NT2/D1 (cell line): ENCODE data around the gene OVAAL.

Source experiments
- DNase-seq: peaks from one replicate; pipeline ENCODE4 v3.0.0-alpha.2; 2011; ENCODE audit warnings: low read depth, low spot score
- H3K27me3 ChIP-seq: 2 replicates; pipeline ENCODE4 v1.6.0; 2011; ENCODE audit warnings: mild to moderate bottlenecking; ENCODE audit not compliant: insufficient read length, insufficient read depth
- H3K36me3 ChIP-seq: 2 replicates; pipeline ENCODE4 v1.6.1; 2011; ENCODE audit warnings: mild to moderate bottlenecking, low read length, mixed read lengths; ENCODE audit not compliant: insufficient read depth, insufficient read length
- H3K4me1 ChIP-seq: 2 replicates; pipeline ENCODE4 v1.5.1; 2011; ENCODE audit not compliant: insufficient read depth, insufficient read length
- H3K4me3 ChIP-seq: 2 replicates; pipeline ENCODE4 v1.5.1; 2011; ENCODE audit warnings: low read depth; ENCODE audit not compliant: insufficient read length
- H3K9ac ChIP-seq: 2 replicates; pipeline ENCODE4 v1.6.0; 2011; ENCODE audit warnings: low read depth; ENCODE audit not compliant: insufficient read length
- H3K9me3 ChIP-seq: 2 replicates; pipeline ENCODE4 v1.5.1; 2011; ENCODE audit warnings: mild to moderate bottlenecking, low read length; ENCODE audit not compliant: insufficient read depth
- SUZ12 ChIP-seq: IDR thresholded peaks from 2 replicates; pipeline ENCODE4 v1.6.1; 2011; ENCODE audit not compliant: insufficient read length, insufficient read depth; ENCODE audit errors: extremely low read depth
- YY1 ChIP-seq: IDR thresholded peaks from 2 replicates; pipeline ENCODE4 v1.6.1; 2011; ENCODE audit not compliant: insufficient read length, insufficient read depth
- ZNF274 ChIP-seq: IDR thresholded peaks from 2 replicates; pipeline ENCODE4 v1.6.1; 2011; ENCODE audit warnings: mild to moderate bottlenecking, low read depth, low read length

The OVAAL gene

DNA sequence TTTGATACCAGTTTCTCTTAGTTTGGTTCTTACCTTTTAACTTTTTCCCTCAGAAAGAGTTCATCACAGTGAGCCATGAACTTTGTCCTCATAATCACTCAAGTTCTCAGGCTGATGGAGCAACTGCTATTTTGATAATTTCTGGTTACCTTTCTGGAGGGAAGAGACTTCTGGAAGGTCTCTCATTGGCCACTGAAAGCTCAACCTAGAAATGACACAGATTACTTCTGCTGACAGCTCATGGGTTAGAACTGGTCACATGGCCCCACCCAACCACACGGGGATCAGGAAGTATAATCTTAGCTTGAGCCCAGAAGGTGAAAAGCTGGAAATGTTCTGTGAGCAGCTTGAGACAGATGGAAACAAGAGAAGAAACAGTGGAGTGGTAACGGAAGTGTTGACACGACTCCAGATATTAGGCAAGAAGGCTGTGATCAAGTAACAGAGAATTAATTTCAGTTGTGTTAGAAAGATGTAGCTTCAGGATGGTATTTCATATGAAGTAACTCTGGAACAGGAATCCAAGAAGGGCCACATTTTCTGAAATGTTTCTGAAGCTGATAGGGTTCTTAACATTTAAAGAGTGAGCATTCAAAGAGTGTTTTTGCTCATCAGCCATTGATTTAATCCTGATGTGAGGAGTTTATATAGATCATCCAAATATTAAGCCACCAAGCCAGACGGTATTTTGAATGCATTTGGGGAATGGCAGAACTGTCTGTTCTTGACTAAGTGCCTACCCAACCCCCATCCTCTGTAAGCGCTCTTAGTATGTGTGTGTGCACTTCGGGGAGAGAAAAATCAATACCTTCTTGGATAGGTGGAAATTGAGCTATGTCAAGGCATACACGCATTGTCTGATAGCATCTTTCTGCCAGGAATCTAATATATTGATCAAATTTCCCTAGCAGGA lies 51.1 kb downstream of the OVAAL start:
- TF ChIP-seq ZNF274 (no peak), YY1 (no peak), SUZ12 (no peak)
- DNase-seq = no peak
- Histone ChIP-seq H3K9ac (no peak overlapping the region), H3K27me3 (no peaks in the 10 kb centered on the region), H3K9me3 (no peaks in the 10 kb centered on the region), H3K36me3 (no peaks in the 10 kb centered on the region), H3K4me3 (no peak overlapping the region), H3K4me1 (no peaks in the 10 kb centered on the region)

DNA sequence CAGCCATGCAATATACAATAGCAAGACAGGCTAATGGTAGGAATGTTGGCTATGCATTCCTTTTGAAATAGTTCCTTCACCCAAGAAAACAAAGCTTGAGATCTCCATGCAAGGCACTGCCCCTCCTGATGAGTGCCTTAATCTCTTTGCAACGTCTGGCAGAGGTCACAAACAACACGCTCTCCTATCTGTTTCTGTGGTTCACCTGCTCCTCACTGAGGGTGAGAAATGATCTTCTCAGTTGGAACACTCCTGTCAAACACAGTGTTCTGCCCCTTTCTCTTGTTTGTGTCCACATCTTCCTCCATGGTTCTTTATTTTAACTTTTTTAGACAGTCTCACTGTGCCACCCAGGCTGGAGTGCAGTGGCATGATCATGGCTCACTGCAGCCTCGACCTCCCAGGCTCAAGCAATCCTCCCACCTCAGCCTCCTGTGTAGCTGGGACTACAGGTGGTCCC lies 51.8 kb downstream of the OVAAL start:
- no peak overlapping the region for H3K9ac ChIP-seq
- H3K4me3 ChIP-seq = no peak overlapping the region
- no peaks in the 10 kb centered on the region for H3K27me3 ChIP-seq
- no peak for DNase-seq
- H3K36me3 ChIP-seq = no peaks in the 10 kb centered on the region
- TF ChIP-seq SUZ12 (no peak), ZNF274 (no peak)
- H3K9me3 ChIP-seq = no peaks in the 10 kb centered on the region
- H3K4me1 ChIP-seq = no peaks in the 10 kb centered on the region

DNA sequence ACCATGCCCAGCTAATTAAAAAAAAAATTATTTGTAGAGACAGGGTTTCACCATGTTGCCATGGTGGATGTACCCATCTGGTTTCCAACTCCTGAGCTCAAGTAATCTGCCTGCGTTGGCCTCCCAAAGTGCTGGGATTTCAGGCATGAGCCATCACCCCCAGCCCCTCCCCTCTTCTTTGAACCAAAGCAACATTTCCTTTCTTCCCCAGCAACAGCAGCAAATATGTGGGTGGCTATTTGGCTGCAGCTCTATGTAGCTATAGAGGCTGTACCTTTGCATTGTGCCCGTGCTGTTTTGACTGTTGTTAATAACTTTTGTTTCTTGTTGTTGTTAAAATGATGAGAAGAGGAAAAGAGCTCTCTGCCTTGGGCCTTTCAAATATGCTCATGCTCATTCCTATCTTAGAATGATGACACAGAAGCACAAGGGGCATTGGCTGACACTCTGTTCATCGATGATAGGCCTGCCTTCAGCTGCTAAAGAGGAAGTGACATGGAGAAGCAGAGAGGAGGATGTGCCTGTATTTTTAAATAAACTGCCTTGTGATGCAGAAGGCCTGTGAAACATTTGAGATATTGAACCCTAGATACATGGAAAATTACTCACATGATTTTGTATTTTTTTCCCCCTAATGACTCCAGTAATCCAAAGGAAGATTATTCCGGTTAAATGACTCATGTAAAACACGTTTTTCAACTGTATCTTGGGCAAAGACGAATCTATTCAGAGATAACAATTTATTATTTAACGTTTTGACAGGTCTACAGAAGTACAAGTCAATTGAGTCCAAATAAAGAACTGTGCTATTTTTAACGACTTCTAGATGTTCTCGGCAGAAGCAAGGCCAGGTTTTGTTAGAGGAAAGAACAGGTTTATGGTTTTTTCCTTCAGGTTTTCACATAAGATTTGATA lies 52.5 kb downstream of the OVAAL start:
- no peak overlapping the region for H3K9ac ChIP-seq
- H3K9me3 ChIP-seq = no peaks in the 10 kb centered on the region
- no peaks in the 10 kb centered on the region for H3K4me1 ChIP-seq
- no peak for TF ChIP-seq SUZ12
- no peak for TF ChIP-seq ZNF274
- TF ChIP-seq YY1 = no peak
- H3K4me3 ChIP-seq = no peak overlapping the region
- no peak for DNase-seq
- H3K36me3 ChIP-seq = no peaks in the 10 kb centered on the region
- H3K27me3 ChIP-seq = no peaks in the 10 kb centered on the region

DNA sequence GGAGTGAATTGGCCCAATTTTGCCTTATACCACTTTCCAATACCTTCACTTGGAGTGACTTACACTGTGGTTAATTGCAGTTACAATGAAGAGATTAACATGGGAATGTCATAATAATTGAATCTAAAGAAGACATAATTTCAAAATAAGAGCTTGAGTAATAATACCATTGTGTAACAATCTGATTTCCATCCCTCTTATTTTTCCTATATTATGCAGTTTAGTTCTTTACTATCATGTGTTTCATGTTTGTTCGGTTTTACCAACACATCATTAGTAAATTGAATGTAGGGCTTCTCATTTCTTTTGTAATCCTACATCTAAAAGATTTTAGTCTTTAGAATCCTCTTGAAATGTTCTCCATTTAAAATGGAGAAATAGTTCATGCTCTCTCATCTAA lies 53.9 kb downstream of the OVAAL start:
- Histone ChIP-seq H3K9ac (no peak overlapping the region), H3K4me3 (no peak overlapping the region), H3K27me3 (no peaks in the 10 kb centered on the region), H3K4me1 (no peaks in the 10 kb centered on the region), H3K9me3 (no peaks in the 10 kb centered on the region), H3K36me3 (no peaks in the 10 kb centered on the region)
- no peak for DNase-seq
- no peak for TF ChIP-seq SUZ12

DNA sequence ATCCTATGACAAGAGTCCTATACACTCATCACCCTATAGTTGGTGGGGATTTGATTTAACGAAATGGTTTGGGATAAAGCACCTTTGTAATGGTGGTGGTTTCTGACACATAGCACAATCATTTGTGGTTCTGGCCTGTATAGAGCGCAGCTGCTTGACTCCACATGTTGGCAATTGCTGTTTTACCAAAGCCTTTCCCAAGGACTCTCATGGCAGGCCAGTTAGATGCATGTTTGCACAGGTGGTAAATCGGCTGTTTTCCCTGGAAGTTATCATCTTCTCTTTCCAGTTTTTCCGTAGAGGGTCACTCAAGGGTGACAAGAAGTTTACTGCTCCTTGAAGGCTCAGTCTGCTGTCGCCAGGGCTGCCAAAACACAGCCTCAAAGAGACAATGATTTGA lies 56.0 kb downstream of the OVAAL start:
- no peak overlapping the region for H3K9ac ChIP-seq
- H3K27me3 ChIP-seq = no peaks in the 10 kb centered on the region
- no peak overlapping the region for H3K4me3 ChIP-seq
- DNase-seq = no peak
- H3K9me3 ChIP-seq = no peaks in the 10 kb centered on the region
- no peaks in the 10 kb centered on the region for H3K4me1 ChIP-seq
- TF ChIP-seq SUZ12 (no peak), ZNF274 (no peak), YY1 (no peak)
- H3K36me3 ChIP-seq = no peaks in the 10 kb centered on the region

DNA sequence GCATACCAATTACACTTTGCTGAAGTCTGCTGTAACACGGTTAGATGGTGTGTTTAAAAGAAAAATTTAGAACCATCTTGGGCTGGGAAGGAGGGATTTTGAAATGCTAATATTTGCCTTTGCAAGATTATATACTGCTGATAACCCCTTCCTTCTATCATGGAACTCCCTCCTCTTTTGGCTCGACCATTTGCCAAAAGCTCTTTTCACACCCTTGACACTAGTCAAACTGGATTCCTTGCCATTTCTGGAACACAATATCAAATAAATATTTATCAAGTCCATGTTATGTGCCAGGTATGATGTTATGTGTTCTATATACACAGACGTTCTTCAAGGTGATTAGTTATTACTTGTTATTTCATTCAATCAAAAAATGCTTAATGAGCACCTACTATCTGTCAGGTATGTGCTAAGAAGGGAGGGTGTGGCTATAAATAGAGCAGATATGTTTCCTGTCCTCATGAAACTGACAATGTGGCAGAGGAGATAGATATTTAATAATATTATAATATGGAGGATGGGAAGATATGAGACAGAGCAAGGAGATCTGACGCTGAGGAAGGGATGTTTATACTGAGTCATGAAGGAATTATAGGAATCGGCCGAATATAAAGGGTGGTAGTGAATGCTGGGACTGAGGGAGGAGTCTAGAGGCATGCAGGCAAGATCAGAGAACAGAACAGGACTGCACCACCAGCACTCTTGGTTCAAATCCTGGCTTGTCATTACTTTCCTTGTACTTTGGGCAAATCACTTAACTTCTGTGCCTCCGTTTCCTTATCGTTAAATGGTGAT lies 56.9 kb downstream of the OVAAL start:
- DNase-seq = no peak
- Histone ChIP-seq H3K9me3 (no peaks in the 10 kb centered on the region), H3K4me1 (no peaks in the 10 kb centered on the region), H3K27me3 (no peaks in the 10 kb centered on the region), H3K36me3 (no peaks in the 10 kb centered on the region), H3K9ac (no peak overlapping the region), H3K4me3 (no peak overlapping the region)
- TF ChIP-seq ZNF274 (no peak), SUZ12 (no peak), YY1 (no peak)
